Neuronal stem cell (in vitro differentiated cells): ENCODE measurements around the gene RNASEH2A.

ENCODE experiments used
- DNase-seq: peaks from one replicate; pipeline ENCODE4 v3.0.0-alpha.2; 2013; ENCODE audit warnings: low spot score
- H2AFZ ChIP-seq: one replicate; pipeline ENCODE4 v1.6.1; 2013; ENCODE audit warnings: mild to moderate bottlenecking, low read length, inconsistent platforms
- H2AK5ac ChIP-seq: 2 replicates; pipeline ENCODE4 v1.6.1; 2013; ENCODE audit warnings: low read depth, mild to moderate bottlenecking, inconsistent platforms, low read length, moderate library complexity, mixed read lengths
- H2BK120ac ChIP-seq: 2 replicates; pipeline ENCODE4 v1.6.1; 2013; ENCODE audit warnings: low read depth, mild to moderate bottlenecking, inconsistent platforms, low read length, moderate library complexity, mixed read lengths
- H2BK12ac ChIP-seq: one replicate; pipeline ENCODE4 v1.6.1; 2013; ENCODE audit warnings: low read length, inconsistent platforms
- H2BK15ac ChIP-seq: 2 replicates; pipeline ENCODE4 v1.6.1; 2013; ENCODE audit warnings: mild to moderate bottlenecking, low read length, inconsistent platforms, mixed read lengths
- H2BK5ac ChIP-seq: one replicate; pipeline ENCODE4 v1.6.1; 2013; ENCODE audit warnings: inconsistent platforms, mild to moderate bottlenecking, low read length, moderate library complexity
- H3K14ac ChIP-seq: one replicate; pipeline ENCODE4 v1.6.1; 2013; ENCODE audit warnings: low read length, inconsistent platforms
- H3K18ac ChIP-seq: 2 replicates; pipeline ENCODE4 v1.6.1; 2013; ENCODE audit warnings: low read length, inconsistent platforms
- H3K23ac ChIP-seq: 2 replicates; pipeline ENCODE4 v1.6.1; 2013; ENCODE audit warnings: low read depth, mild to moderate bottlenecking, mixed read lengths, low read length, inconsistent platforms; ENCODE audit not compliant: poor library complexity
- H3K27ac ChIP-seq: replicated peaks from 3 replicates; pipeline ENCODE4 v1.5.1; 2013; ENCODE audit warnings: low read length, inconsistent platforms
- H3K27me3 ChIP-seq, 3 experiments: 2 replicates each; pipeline ENCODE4 v1.6.1; 2013; ENCODE audit warnings: low read length in 3 of 3, mild to moderate bottlenecking in 2 of 3, inconsistent platforms in 1 of 3, low read depth in 1 of 3, mixed read lengths in 1 of 3, moderate library complexity in 1 of 3; ENCODE audit not compliant: control insufficient read depth in 3 of 3, insufficient read depth in 3 of 3
- H3K36me3 ChIP-seq, 2 donors: replicated peaks in 1 of 2; 2 replicates each; pipeline ENCODE4 v1.6.1; 2013; ENCODE audit warnings: low read length in 2 of 2; ENCODE audit not compliant: control insufficient read depth in 2 of 2, insufficient read depth in 2 of 2
- H3K4ac ChIP-seq: 2 replicates; pipeline ENCODE4 v1.6.1; 2013; ENCODE audit warnings: inconsistent platforms, mild to moderate bottlenecking, low read length, moderate library complexity
- H3K4me1 ChIP-seq, 2 donors: 1 replicate in 1 of 2; 2 replicates in 1 of 2; pipeline ENCODE4 v1.6.1; 2013; ENCODE audit warnings: low read length in 2 of 2, low read depth in 1 of 2; ENCODE audit not compliant: control insufficient read depth in 2 of 2, insufficient read depth in 1 of 2
- H3K4me2 ChIP-seq: one replicate; pipeline ENCODE4 v1.6.1; 2013; ENCODE audit warnings: mild to moderate bottlenecking, low read length, inconsistent platforms; ENCODE audit not compliant: insufficient read depth, poor library complexity, severe bottlenecking
- H3K4me3 ChIP-seq, 2 donors: 2 replicates each; pipeline ENCODE4 v1.5.1; 2013; ENCODE audit warnings: low read length in 2 of 2, mild to moderate bottlenecking in 2 of 2, inconsistent platforms in 1 of 2, moderate library complexity in 1 of 2
- H3K79me1 ChIP-seq: one replicate; pipeline ENCODE4 v1.6.1; 2013; ENCODE audit warnings: low read depth, mild to moderate bottlenecking, inconsistent platforms, low read length, moderate library complexity
- H3K9ac ChIP-seq: one replicate; pipeline ENCODE4 v1.6.1; 2013; ENCODE audit warnings: mild to moderate bottlenecking, low read depth, low read length, inconsistent platforms; ENCODE audit not compliant: poor library complexity
- H3K9me3 ChIP-seq, 2 donors: replicated peaks in 1 of 2; 2 replicates each; pipeline versions ENCODE3 to v1.6.1; 2013; ENCODE audit warnings: low read length in 2 of 2, mild to moderate bottlenecking in 2 of 2, inconsistent platforms in 1 of 2, low read depth in 1 of 2, mixed read lengths in 1 of 2, moderate library complexity in 1 of 2; ENCODE audit not compliant: control insufficient read depth in 2 of 2, insufficient read depth in 1 of 2
- H4K8ac ChIP-seq: one replicate; pipeline ENCODE4 v1.6.1; 2013; ENCODE audit warnings: low read depth, mild to moderate bottlenecking, inconsistent platforms, low read length, moderate library complexity
- H4K91ac ChIP-seq: one replicate; pipeline ENCODE4 v1.6.1; 2013; ENCODE audit warnings: low read length, low read depth, mild to moderate bottlenecking, inconsistent platforms; ENCODE audit not compliant: poor library complexity
- WGBS, 2 donors: extraction: QIAGEN DNeasy Blood & Tissue Kit; methylation state at CpG; one replicate each; pipeline ENCODE4 v1.1.7; 2013; ENCODE audit warnings: missing lambda C conversion rate in 2 of 2, mixed read lengths in 1 of 2; ENCODE audit not compliant: insufficient read length in 2 of 2, insufficient replicate concordance in 1 of 2; ENCODE audit errors: extremely low coverage in 2 of 2; 5-methylcytosine and 5-hydroxymethylcytosine counted together

RNASEH2A gene

GRCh38 chr19:12833738-12834565 is 27.6 kb downstream of the RNASEH2A start:
- Histone ChIP-seq H2BK120ac (no peak overlapping the region), H2BK12ac (no peak overlapping the region), H2AK5ac (peak overlapping the region; percentile 15), H3K79me1 (no peaks in the 10 kb centered on the region), H3K18ac (peak overlapping the region; percentile 93), H3K4me3 (peak overlapping the region; percentile 49 to 87), H3K36me3 (no peaks in the 10 kb centered on the region), H3K9ac (peak overlapping the region; percentile 78), H2BK5ac (no peak overlapping the region), H2BK15ac (peak overlapping the region; percentile 71), H3K23ac (peak overlapping the region; percentile 81), H2AFZ (peak overlapping the region; percentile 94), H3K14ac (no peak overlapping the region), H3K4me2 (peak overlapping the region; percentile 77), H3K27me3 (peaks cover 12 to 71% (median 62%) of the 10 kb centered on the region in 3 experiments), H4K91ac (no peak overlapping the region), H3K4me1 (peaks cover 6 to 7% of the 10 kb centered on the region in 2 donors), H3K27ac (no peak overlapping the region), H3K9me3 (no peaks in the 10 kb centered on the region), H3K4ac (no peak overlapping the region), H4K8ac (no peak overlapping the region)
- no peak for DNase-seq
- no CpG with 5 or more reads among the region's 87 CpGs for WGBS, 2 donors

DNA sequence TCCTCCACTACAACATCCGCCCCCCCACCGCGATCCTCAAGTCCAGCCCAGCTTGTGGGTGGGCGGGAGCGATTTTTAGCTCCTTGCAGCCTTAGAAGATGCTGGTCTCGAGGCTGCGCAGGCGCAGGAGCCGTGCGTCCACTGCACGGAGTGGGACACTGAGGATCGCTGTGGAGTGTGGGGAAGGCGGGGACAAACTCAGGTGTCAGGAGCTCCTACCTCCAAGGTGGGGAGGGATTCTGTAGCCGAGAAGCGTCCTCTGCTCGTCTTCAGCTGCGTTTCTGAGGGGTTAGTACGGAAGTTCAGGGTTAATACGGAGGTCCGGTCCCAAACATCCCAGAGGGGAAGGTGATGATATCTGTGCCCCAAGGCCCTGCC is 28.2 kb downstream of the RNASEH2A start, which contains the start of gene RTBDN:
RTBDN (minus strand) TSS at position 14 of the 378 bp plus-strand sequence. CDS start 4,600 bp downstream, outside the sequence.
- Histone ChIP-seq H4K91ac (no peak within 1 kb of the TSS), H2BK12ac (peak within 1 kb of the TSS; percentile 64), H2AK5ac (peak within 1 kb of the TSS; percentile 15), H3K27ac (no peak within 1 kb of the TSS), H3K4me1 (peaks cover 10 to 12% of the 10 kb centered on the region in 2 donors), H2BK5ac (peak within 1 kb of the TSS; percentile 17), H3K27me3 (peaks cover 12 to 65% (median 61%) of the 10 kb centered on the region in 3 experiments), H2AFZ (peak within 1 kb of the TSS; percentile 94), H3K9ac (peak within 1 kb of the TSS; percentile 78), H3K36me3 (no peaks in the 10 kb centered on the region), H4K8ac (no peak within 1 kb of the TSS), H3K79me1 (no peaks in the 10 kb centered on the region), H3K18ac (peak within 1 kb of the TSS; percentile 93), H2BK120ac (no peak within 1 kb of the TSS), H3K4me3 (peak within 1 kb of the TSS; percentile 49 to 87), H3K9me3 (no peaks in the 10 kb centered on the region), H2BK15ac (peak within 1 kb of the TSS; percentile 71), H3K4ac (no peak within 1 kb of the TSS), H3K23ac (peak within 1 kb of the TSS; percentile 81), H3K4me2 (peak within 1 kb of the TSS; percentile 77), H3K14ac (no peak within 1 kb of the TSS)
- no CpG with 5 or more reads among the region's 20 CpGs for WGBS, 2 donors
- no peak for DNase-seq

- H3K23ac ChIP-seq, result no peak overlapping the region
- H3K9ac ChIP-seq, result no peak overlapping the region
- no peak overlapping the region for H2AFZ ChIP-seq
- H2BK12ac ChIP-seq, result peak overlapping the region; percentile 30
- H3K4ac ChIP-seq, result no peak overlapping the region
- no peaks in the 10 kb centered on the region for H3K79me1 ChIP-seq
- H2BK5ac ChIP-seq, result peak overlapping the region; percentile 17
- H4K91ac ChIP-seq, result no peak overlapping the region
- no peak for DNase-seq
- H3K14ac ChIP-seq, result no peak overlapping the region
- H3K36me3 ChIP-seq, result no peaks in the 10 kb centered on the region
- peak overlapping the region; percentile 32 for H3K4me2 ChIP-seq
- no peak overlapping the region for H3K4me3 ChIP-seq
- H2BK120ac ChIP-seq, result no peak overlapping the region
- H2BK15ac ChIP-seq, result peak overlapping the region; percentile 71
- peaks cover 12 to 59% (median 56%) of the 10 kb centered on the region in 3 experiments for H3K27me3 ChIP-seq
- WGBS, 2 donors, result no CpG with 5 or more reads among the region's 39 CpGs
- peak overlapping the region; percentile 15 for H3K18ac ChIP-seq
- H2AK5ac ChIP-seq, result no peak overlapping the region
- H3K9me3 ChIP-seq, result no peaks in the 10 kb centered on the region
- no peak overlapping the region for H4K8ac ChIP-seq
- peaks cover 12 to 13% of the 10 kb centered on the region in 2 donors for H3K4me1 ChIP-seq
- H3K27ac ChIP-seq, result no peak overlapping the region
These were observed 28.8 kb downstream of the RNASEH2A start for GRCh38 chr19:12834976-12835757.

DNA sequence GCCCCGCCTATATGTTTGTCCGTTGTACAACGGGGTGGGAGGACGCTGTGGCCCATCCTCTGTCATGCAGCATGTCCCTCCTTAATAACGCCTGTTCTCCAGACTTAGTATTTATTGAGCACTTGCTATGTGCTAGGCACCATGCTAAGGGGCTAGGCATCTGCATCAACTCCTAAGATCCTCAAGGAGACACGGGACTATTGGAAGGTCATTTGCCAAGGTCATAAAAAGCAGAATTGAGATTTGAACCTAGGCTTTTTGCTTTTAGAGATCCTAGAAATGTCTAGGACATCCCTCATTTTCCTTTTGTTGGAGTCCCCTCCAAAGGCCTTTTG is 30.1 kb downstream of the RNASEH2A start:
- Histone ChIP-seq H3K27ac (no peak overlapping the region), H3K4me1 (peaks cover 13 to 17% of the 10 kb centered on the region in 2 donors), H3K23ac (no peak overlapping the region), H3K4me2 (no peak overlapping the region), H3K9me3 (no peaks in the 10 kb centered on the region), H4K8ac (no peak overlapping the region), H3K79me1 (no peaks in the 10 kb centered on the region), H2BK12ac (no peak overlapping the region), H4K91ac (no peak overlapping the region), H2AFZ (no peak overlapping the region), H3K18ac (no peak overlapping the region), H3K4me3 (no peak overlapping the region), H2BK5ac (no peak overlapping the region), H3K9ac (no peak overlapping the region), H2AK5ac (no peak overlapping the region), H2BK120ac (no peak overlapping the region), H2BK15ac (no peak overlapping the region), H3K4ac (no peak overlapping the region), H3K27me3 (peaks cover 12 to 45% (median 45%) of the 10 kb centered on the region in 3 experiments), H3K36me3 (no peaks in the 10 kb centered on the region), H3K14ac (no peak overlapping the region)
- no CpG with 5 or more reads among the region's 6 CpGs for WGBS, 2 donors
- no peak for DNase-seq
